Measurements from ENCODE around the gene CCDC121. TPM values are rescaled to one million over a fixed set of nuclear protein-coding genes. Genes with fewer than 3 reads are reported as not detected.

CCDC121 gene
- total RNA-seq (2014; rRNA removed; shearing (Covaris generic)): 2.4 and 2.9 TPM in 2 replicates

GRCh38 chr2:27628767-27629709, at the start of gene CCDC121, which contains the start of gene GPN1:
CCDC121 (minus strand) TSS chr2:27629012; CDS start chr2:27627799, 1,213 bp downstream.
GPN1 (plus strand) TSS chr2:27629050; CDS start chr2:27629059, 9 bp downstream.
- peaks cover 28% of the 10 kb centered on the region for H3K4me1 ChIP-seq (replicated peaks)
- peaks cover 58% of the 10 kb centered on the region for H3K36me3 ChIP-seq
- H3K9me3 ChIP-seq (replicated peaks): no peaks in the 10 kb centered on the region
- peak; percentile 92 to 97 for DNase-seq (ENCODE audit: low read depth in 1 of 2, low spot score in 2 of 2)
- H3K27me3 ChIP-seq (replicated peaks): no peaks in the 10 kb centered on the region
- peak within 1 kb of the TSS; percentile 62 for H3K4me3 ChIP-seq
- H3K27ac ChIP-seq: peak within 1 kb of the TSS; percentile 97

- Histone ChIP-seq H3K27me3 (replicated peaks) (no peaks in the 10 kb centered on the region), H3K36me3 (peaks cover 84% of the 10 kb centered on the region), H3K9me3 (replicated peaks) (no peaks in the 10 kb centered on the region), H3K4me3 (no peak overlapping the region), H3K27ac (no peak overlapping the region), H3K4me1 (replicated peaks) (no peaks in the 10 kb centered on the region)
- no peak for DNase-seq (ENCODE audit: low read depth in 1 of 2, low spot score in 2 of 2)
Measured at GRCh38 chr2:27672723-27673486, 44.1 kb upstream of the CCDC121 start.

GRCh38 chr2:27671235-27671634, 42.4 kb upstream of the CCDC121 start:
- DNase-seq (ENCODE audit: low read depth in 1 of 2, low spot score in 2 of 2): no peak
- Histone ChIP-seq H3K9me3 (replicated peaks) (no peaks in the 10 kb centered on the region), H3K4me3 (no peak overlapping the region), H3K36me3 (peaks cover 75% of the 10 kb centered on the region), H3K27ac (no peak overlapping the region), H3K27me3 (replicated peaks) (no peaks in the 10 kb centered on the region), H3K4me1 (replicated peaks) (no peaks in the 10 kb centered on the region)

GRCh38 chr2:27667446-27667845, 38.6 kb upstream of the CCDC121 start:
- Histone ChIP-seq H3K4me1 (replicated peaks) (peaks cover 13% of the 10 kb centered on the region), H3K36me3 (peaks cover 56% of the 10 kb centered on the region), H3K27ac (no peak overlapping the region), H3K27me3 (replicated peaks) (no peaks in the 10 kb centered on the region), H3K9me3 (replicated peaks) (no peaks in the 10 kb centered on the region), H3K4me3 (no peak overlapping the region)
- no peak for DNase-seq (ENCODE audit: low read depth in 1 of 2, low spot score in 2 of 2)

DNA sequence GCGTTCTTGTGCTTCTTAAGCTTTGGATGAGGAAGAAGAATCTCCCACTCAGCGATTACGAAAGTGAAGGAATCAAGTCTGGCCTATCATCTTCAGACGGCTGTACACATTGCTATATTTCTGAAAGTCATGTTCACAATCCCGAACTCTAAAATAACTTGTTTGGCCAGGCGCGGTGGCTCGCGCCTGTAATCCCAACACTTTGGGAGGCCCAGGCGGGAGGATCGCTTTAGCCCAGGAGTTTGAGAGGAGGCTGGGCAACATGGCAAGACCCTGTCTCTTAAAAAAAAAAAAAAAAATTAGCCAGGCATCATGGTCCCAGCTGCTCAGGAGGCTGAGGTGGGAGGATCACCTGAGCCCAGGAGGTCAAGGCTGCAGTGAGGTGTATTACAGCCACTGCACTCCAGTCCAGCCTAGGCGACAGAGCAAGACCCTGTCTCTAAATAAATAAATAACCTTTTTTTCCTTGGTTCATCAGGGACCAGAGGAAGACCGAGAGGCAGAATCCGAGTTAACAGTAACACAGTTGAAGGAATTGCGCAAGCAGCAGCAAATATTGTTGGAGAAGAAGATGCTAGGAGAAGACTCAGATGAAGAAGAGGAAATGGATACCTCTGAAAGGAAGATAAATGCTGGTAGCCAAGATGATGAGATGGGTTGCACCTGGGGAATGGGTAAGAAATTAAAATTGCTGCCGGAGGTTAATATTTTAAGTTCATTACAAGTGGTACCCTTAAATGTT, 36.0 kb upstream of the CCDC121 start:
- Histone ChIP-seq H3K4me3 (peak overlapping the region; percentile 67), H3K27me3 (replicated peaks) (no peaks in the 10 kb centered on the region), H3K36me3 (peaks cover 59% of the 10 kb centered on the region), H3K4me1 (replicated peaks) (peaks cover 15% of the 10 kb centered on the region), H3K27ac (no peak overlapping the region; the same call in 1 of the 2 replicates), H3K9me3 (replicated peaks) (no peaks in the 10 kb centered on the region)
- no peak for DNase-seq (ENCODE audit: low read depth in 1 of 2, low spot score in 2 of 2)

DNA sequence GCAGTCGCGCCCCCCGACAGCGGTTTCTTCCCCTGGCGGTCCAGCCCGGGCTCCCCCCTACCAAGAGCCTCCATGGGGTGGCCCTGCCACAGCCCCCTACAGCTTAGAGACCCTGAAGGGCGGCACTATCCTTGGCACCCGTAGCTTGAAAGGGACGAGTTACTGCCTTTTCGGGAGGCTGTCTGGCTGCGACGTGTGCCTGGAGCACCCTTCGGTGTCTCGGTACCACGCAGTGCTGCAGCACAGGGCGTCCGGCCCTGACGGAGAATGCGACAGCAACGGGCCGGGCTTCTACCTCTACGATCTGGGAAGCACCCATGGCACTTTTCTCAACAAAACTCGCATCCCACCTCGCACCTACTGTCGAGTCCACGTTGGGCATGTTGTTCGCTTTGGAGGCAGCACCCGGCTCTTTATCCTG, 35.4 kb upstream of the CCDC121 start:
- DNase-seq (ENCODE audit: low read depth in 1 of 2, low spot score in 2 of 2): no peak

DNA sequence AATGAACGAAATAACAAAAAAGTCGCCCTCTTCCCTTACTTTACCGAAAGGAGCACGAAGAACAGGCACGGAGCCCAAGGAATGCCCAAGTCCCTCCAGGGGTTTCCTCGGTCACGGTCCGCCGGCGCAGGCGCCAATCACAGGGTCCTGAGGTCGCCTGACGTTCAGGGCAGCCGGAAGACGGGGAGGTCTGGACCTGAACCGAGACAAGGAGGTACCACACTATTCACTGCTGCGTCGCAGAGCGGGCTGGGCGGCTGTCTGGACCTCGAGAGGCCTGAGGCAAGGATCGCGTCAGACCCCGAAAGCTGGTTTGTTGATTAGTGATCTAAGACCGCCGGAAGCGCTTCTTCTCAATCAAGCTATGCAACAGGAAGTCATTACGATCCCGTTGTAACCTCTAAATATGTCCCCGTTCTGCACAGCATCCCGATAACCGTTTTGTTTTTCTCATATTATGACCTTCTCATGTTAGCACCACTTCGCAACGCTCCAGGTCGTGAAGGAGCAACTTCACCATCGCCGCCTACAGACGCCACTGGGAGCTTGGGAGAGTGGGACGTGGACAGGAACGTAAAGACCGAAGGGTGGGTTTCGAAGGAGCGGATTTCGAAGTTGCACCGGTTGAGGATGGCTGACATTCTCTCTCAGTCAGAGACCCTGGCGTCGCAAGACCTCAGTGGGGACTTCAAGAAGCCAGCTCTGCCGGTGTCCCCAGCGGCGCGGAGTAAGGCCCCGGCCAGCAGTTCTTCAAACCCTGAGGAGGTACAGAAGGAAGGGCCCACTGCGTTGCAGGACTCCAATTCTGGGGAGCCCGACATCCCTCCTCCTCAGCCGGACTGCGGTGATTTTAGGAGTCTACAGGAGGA, 34.7 kb upstream of the CCDC121 start, which contains the start of the genes SLC4A1AP and SUPT7L:
Gene SLC4A1AP (plus strand): TSS at position 605 of the 869 bp plus-strand sequence. CDS start 26 bp downstream, at position 631.
Gene SUPT7L (minus strand): TSS at position 330 of the 869 bp plus-strand sequence. CDS start 1,422 bp downstream, outside the sequence.
- Histone ChIP-seq H3K4me3 (peak within 1 kb of the TSS; percentile 67), H3K9me3 (replicated peaks) (no peaks in the 10 kb centered on the region), H3K4me1 (replicated peaks) (peaks cover 15% of the 10 kb centered on the region), H3K36me3 (peaks cover 59% of the 10 kb centered on the region), H3K27me3 (replicated peaks) (no peaks in the 10 kb centered on the region), H3K27ac (peak within 1 kb of the TSS; percentile 74)
- peak; percentile 77 to 94 for DNase-seq (ENCODE audit: low read depth in 1 of 2, low spot score in 2 of 2)

More for the DNA sequence above, 35.4 kb upstream of the CCDC121 start:
- H3K4me3 ChIP-seq: peak overlapping the region; percentile 67
- H3K27me3 ChIP-seq (replicated peaks): no peaks in the 10 kb centered on the region
- peak overlapping the region; percentile 74 for H3K27ac ChIP-seq
- H3K4me1 ChIP-seq (replicated peaks): peaks cover 15% of the 10 kb centered on the region
- no peaks in the 10 kb centered on the region for H3K9me3 ChIP-seq (replicated peaks)
- H3K36me3 ChIP-seq: peaks cover 59% of the 10 kb centered on the region

DNA sequence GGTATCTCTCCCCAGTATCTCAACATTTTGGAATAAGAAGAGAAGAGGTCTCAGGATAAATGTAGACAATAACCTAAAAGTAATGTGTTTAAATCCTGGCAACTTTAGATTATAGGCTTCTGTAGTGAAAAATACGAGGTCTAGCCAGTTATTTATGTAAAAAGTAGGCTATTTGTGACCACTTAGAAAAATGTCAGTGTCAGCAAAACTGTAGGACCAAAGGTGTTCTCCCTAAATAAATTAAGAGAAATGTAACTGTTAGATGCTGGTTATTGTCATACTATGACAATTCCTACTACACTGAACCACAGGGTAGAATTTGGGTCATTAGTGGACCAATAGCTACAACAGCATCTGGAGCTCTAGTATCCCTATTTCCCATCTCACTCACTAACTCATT, 32.6 kb upstream of the CCDC121 start:
- peaks cover 15% of the 10 kb centered on the region for H3K4me1 ChIP-seq (replicated peaks)
- DNase-seq (ENCODE audit: low read depth in 1 of 2, low spot score in 2 of 2): no peak
- no peaks in the 10 kb centered on the region for H3K9me3 ChIP-seq (replicated peaks)
- no peak overlapping the region for H3K4me3 ChIP-seq
- H3K36me3 ChIP-seq: peaks cover 63% of the 10 kb centered on the region
- H3K27ac ChIP-seq: no peak overlapping the region
- no peaks in the 10 kb centered on the region for H3K27me3 ChIP-seq (replicated peaks)

DNA sequence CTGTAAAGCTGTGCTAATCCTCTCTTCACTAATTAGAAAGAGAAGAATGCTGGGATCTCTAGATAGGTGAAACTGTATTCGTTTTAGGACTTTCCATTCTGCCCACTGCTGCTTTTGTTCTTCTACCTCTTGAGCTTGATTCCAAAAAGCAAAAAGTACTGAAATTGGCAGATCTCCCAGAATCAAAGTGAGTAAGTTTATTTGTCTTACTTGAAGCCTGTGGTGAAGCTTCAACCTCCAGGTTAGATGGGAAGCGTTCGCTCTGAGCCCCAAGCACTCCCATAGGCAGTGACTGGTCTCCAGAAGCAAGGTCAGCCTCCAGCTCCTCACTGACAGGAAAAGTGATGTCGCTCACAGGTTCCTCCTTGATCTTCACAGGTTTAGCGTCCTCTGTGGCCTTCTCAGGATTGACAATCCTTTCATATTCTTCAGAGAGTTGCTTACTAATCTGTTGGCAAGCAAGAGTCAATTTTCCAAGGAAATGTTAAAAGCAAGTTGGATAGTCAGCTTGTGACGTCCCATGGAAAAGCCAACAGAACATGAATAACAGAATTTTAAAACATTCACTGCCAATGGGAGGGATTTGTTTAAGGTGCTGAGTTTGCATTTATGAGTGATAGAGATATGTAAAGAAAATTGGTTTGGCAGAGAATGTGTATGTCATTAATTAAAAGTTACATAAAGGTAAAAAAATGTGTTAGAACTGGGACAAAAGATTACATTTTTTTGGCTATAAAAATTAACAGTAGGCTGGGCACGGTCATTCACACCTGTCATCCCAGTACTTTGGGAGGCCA, 26.5 kb upstream of the CCDC121 start:
- Histone ChIP-seq H3K36me3 (peaks cover 92% of the 10 kb centered on the region), H3K27me3 (replicated peaks) (no peaks in the 10 kb centered on the region), H3K9me3 (replicated peaks) (no peaks in the 10 kb centered on the region), H3K27ac (no peak overlapping the region), H3K4me1 (replicated peaks) (peaks cover 3% of the 10 kb centered on the region; the same call in 1 of the 2 replicates), H3K4me3 (no peak overlapping the region)
- peak; percentile 31 to 56 for DNase-seq (ENCODE audit: low read depth in 1 of 2, low spot score in 2 of 2)

DNA sequence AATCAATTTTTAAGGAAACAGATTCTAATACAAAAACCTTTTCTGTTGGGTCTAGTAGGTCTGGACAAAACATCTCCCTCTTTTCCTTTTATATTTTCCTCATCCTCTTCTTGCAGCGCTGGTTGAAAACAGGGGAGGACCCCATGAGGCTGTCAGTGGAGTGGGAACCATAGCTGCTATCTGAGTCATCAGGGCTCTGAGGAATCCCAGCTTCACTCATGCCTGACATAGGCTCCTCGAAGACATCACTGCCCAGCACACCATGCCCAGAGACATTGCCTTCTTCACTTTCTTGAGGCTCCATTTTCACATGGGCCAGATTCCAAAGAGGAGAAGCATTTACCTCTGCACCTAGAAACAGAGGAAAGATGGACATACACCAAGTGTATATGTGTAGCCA, 24.6 kb upstream of the CCDC121 start:
- Histone ChIP-seq H3K4me1 (replicated peaks) (peaks cover 3% of the 10 kb centered on the region; the same call in 1 of the 2 replicates), H3K36me3 (peaks cover 92% of the 10 kb centered on the region), H3K9me3 (replicated peaks) (no peaks in the 10 kb centered on the region), H3K27ac (no peak overlapping the region), H3K27me3 (replicated peaks) (no peaks in the 10 kb centered on the region), H3K4me3 (no peak overlapping the region)
- DNase-seq (ENCODE audit: low read depth in 1 of 2, low spot score in 2 of 2): no peak

DNA sequence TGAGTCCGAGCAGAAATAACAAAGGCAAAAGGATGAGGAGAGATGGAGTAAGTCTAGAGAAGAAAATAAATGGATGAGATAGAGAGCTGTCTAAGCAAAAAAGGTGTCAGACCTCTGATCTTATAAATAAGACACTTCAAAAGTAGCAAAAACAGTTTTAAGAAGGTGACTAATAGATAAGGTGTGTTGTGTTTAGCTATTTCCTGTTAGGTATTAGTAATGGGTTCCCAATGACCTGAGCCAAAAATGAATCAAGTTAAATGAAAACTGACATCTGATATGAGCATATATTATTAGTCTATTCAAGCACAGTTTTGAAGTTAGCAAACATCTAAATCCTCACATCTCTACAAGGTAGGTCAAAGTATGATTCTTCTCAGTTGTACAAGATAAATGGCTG, 24.0 kb upstream of the CCDC121 start:
- peaks cover 3% of the 10 kb centered on the region; the same call in 1 of the 2 replicates for H3K4me1 ChIP-seq (replicated peaks)
- H3K36me3 ChIP-seq: peaks cover 93% of the 10 kb centered on the region
- no peaks in the 10 kb centered on the region for H3K27me3 ChIP-seq (replicated peaks)
- H3K4me3 ChIP-seq: no peak overlapping the region
- no peaks in the 10 kb centered on the region for H3K9me3 ChIP-seq (replicated peaks)
- no peak overlapping the region for H3K27ac ChIP-seq
- no peak for DNase-seq (ENCODE audit: low read depth in 1 of 2, low spot score in 2 of 2)

GRCh38 chr2:27652341-27652740, 23.5 kb upstream of the CCDC121 start:
- Histone ChIP-seq H3K36me3 (peaks cover 93% of the 10 kb centered on the region), H3K4me1 (replicated peaks) (peaks cover 3% of the 10 kb centered on the region; the same call in 1 of the 2 replicates), H3K27me3 (replicated peaks) (no peaks in the 10 kb centered on the region), H3K4me3 (no peak overlapping the region), H3K9me3 (replicated peaks) (no peaks in the 10 kb centered on the region), H3K27ac (no peak overlapping the region)
- no peak for DNase-seq (ENCODE audit: low read depth in 1 of 2, low spot score in 2 of 2)
